SIG-M5 (cell line): ENCODE data around the gene TGM2.

Experiments
- DNase-seq: peaks from one replicate; lab custom pipeline; 2025; lab: John Stamatoyannopoulos, UW

TGM2 gene

DNA sequence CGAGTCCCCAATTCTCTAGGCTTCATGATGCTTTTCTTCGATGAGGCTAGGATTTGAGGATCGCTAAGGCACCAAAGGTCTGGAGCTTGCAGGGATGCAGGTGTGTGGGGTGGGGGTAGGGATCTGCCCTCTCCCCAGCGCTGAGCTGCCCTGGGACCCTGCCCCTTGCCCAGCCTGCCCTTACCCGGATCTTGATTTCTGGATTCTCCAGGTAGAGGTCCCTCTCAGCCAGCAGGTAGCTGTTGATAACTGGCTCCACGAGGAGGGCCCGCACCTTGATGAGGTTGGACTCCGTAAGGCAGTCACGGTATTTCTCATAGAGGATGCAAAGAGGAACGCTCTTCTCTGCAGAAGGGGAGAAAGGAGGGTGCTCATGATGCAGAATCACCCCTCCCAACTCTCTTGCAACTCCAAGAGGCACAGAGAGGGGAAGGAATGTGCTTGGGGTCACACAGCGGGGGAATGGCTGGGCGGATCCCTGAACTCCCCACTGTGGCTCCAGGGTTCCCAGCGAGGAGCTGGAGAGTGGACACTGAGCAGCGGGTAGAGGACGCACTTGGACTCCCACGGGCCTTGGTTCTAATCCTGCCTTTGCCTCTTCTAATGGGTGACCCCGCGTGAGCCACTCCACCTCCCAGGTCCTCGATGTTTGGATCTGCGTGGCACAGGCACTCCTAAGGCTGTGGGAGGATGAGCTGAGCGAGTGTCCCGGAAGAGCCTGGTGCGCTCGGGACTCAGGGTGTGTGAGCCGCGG lies 32.7 kb downstream of the TGM2 start:
- DNase-seq: no peak

DNA sequence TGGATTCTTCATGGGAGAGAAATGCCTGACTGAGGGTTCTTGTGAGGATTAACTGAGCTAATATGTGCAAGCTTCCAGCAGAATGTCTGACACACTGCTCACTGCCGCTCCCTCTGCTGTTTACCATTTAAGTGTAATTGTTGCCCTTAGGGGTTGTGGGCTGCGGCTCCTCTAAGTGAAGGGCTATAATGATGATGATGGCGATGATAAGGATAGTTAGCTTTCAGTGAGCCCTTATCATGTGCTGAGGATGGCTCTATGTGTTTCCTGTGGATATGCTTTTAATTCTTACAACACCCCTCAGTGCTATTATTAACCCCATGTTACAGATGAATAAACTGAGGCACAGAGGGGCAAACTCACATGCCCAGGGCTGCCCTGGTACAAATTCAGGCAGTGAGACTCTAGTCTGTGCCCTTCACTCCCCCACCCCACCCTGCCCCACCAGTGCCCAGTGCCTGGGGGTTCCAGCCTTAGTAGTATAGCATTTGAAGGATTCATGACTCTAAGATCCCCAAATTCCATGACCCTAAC lies 33.4 kb downstream of the TGM2 start:
- no peak for DNase-seq

DNA sequence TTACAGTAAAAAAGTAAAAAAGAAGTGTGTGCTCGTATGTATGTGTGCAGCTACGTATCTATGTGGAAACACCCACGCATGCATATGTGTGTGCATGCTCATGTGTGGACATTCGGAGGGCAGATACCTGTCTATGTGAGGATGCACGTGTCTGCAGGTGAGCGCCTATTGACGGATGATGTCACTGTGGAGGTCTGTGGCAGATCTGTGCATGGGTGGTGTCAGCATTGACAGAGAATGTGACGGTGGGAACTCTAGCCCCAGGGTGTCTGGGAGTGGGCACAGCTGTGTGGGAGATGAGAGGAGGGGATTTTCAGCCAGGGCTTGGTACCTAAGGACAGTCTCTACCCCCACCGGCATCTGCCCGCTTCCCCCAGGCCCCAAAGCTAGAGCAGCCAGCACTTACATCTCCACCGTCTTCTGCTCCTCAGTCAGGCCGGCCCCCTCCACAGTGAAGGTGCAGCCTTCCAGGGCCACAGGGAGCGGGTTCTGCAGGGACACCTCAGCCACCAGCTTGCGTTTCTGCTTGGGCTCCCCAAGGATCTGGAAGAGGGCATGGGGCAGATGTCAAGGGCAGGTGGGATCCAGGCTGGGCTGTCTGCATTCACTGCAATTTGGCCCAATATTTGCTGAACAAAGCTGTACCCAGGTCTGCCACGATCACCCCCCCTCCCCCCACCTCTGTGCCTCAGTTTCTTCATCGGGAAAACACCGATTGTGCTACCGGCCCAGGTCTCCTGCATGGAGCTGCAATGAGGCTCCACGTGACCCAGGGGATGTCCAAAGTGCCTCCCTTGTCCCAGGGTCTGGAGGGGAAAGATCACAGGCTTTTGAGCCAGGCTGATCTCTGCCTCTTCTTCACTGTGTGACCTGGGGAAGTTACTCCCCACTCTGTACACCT lies 34.1 kb downstream of the TGM2 start:
- DNase-seq: no peak

DNA sequence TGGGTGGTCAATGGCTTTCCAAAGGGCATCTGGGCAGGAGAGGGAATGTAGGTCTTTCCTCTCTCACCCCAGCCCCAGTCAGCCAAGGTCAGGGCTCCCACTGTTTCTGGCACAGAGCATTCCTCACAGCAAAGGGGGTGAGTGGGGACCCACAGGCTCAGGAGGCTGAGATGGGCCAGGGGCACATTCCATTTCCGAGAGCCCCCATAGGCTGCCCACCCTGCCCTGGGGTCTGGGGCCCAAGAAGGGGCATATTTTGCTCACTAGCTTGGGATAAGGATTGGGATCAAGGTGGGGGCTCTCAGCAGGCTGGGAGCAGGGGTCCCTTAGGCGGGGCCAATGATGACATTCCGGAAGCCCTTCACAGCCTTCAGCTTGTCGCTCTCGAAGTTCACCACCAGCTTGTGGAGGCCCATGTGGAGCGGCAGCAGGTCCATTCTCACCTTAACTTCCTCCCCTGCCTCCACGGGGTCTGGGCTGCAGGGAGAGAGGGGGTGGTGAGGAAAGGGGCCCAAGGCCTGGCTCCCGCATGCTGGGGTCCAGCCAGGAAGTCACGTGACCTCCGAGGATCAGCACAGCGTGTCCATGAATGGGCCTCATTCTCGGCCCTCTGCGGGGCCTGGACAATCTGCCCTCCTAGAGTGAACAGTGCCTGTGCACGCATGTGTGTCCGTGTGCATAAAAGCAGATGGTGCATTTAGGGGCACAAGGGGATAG lies 35.0 kb downstream of the TGM2 start:
- no peak for DNase-seq

DNA sequence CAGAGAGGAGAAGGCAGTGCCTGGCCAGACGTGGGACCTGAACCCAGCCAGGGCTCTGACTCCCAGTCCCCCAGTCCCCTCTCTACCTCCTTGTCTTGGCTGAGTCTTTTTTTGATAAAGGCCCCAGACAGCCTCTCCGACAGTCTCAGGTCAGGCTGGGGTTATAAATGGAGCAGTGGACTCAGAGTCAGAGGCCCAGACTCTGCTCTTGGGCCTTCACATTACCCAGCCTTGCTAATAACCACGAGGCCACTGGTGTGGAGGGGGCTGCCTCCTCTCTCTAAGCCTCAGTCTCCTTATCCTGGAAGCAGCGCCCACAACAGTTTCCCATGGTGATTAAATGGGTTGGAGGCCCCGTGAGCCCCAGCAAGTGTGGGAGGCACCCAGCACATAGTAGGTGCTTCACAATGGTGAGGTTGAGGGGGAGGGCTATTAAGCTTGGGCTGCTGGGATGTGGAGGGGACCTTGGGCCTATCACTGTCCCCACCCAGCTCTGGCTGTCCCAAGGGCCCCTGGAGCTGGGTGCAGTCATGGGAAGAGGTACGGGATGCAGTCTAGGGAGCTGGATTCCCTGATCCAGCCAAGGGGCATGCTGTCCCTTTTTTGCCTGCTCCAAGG lies 35.7 kb downstream of the TGM2 start:
- DNase-seq: no peak

DNA sequence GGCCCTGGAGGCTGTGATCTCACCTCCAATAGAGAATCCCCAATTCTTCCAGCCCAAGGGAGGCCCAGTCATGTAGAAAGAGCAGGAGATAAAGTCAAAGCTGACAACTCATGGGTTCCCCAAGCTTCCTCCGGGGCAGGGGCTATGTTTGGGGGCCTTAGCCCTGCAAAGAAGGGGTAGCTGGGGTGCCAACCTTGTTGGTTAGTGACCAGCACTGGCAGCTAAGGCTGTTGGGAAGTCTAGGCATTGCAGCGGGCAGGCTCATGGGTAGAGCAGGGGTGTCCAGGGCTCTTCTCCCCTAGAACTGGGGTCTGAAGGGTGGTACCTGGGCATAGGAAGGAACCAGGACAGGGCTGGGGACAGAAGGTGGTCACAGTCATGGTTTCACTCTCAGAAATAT lies 36.4 kb downstream of the TGM2 start:
- no peak for DNase-seq

DNA sequence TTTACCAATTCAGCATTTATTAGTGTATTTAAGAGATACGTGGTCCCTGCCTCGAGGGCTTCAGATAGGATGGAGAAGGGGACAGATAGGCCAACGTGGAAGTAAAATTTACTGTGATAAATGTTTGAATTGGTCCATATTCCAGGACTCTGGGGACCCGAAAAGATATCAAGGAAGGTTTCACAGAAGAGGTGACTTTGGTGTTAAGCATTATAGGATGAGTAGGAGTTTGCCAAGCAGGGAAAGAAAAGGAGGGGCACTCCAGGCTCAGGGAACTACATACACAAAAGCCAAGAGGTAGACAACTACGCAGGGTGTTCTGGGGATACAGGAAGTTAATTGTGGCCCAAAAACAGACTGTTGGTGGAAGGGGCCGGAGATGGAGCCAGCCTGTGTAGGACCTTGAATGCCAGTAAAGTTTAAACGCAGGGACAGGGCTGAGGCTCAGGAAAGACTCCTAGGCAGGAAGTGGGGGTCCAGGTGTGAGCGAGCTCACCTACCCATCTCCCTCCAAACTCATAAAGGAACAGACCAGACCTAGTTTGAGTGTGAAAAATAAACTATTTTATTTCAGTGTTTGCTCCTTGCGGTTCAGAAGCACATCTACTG lies 37.0 kb downstream of the TGM2 start:
- DNase-seq: no peak

DNA sequence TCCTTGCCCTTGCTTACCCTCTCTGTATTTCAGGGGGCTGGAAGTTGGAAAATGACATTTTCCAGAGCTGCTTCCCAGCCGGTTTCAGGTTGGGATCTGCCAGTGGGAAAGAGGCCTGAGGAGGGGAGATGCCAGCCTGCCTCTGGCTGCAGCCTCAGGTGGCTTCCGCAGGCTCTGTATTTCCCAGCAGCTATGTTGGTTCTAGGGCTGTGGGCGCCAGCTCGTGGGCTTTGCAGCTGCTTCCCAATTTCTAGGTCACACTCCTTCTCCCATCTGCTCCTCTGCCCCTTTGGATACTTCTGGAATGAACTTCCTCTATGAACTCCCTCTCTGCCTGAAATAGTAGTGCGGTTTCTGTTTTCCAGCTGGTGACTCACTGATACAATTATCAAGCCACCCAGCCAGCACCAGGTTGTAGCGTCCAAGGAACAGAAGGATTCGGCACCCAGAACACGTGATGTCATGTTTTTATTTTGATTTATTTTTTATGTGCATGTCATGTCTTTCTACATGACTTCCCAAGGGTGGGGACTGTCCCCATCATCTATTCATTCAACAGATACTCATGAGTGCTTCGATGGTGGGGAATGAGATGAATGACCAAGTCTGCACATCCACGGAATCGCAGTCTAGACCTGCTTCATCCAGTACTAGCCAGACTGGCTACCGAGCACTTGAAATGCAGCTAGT lies 38.0 kb downstream of the TGM2 start:
- DNase-seq: no peak

DNA sequence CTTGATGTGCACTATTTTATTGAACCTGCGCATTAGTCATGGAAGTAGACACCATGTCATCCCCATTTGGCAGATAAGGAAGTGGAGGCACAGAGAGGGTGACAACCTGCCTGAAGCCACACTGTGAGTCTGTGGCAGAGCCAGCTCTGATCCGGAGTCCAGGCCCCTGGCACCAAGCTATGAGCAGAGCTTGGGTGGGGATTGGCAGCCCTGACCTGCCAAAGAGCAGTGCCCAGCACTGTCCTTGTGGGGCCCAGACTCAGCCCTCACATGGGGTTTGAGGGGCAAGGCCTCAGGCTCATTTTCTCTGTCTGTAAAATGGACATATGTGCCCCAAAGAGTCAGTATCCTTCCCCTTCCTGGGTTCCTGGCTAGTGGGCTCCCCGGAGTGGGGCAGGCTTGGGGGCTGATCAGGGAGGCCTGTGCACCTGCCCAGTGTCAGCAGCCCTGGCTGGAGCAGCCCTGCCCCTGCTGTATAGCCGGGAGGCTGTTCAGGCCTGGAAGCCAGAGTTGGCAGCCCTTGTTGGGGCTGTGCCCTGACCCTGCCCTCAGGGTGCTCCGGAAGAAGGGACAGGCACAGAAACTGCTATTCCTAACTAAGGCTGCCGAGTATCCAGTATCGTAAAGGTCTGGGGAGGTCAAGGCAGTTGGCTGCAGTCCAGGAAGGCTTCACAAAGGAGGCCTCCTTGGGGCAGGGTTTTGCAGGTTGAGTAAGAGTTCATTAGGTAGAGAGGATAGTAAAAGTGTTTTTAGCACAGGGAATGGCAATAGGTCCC lies 38.7 kb downstream of the TGM2 start:
- no peak for DNase-seq

DNA sequence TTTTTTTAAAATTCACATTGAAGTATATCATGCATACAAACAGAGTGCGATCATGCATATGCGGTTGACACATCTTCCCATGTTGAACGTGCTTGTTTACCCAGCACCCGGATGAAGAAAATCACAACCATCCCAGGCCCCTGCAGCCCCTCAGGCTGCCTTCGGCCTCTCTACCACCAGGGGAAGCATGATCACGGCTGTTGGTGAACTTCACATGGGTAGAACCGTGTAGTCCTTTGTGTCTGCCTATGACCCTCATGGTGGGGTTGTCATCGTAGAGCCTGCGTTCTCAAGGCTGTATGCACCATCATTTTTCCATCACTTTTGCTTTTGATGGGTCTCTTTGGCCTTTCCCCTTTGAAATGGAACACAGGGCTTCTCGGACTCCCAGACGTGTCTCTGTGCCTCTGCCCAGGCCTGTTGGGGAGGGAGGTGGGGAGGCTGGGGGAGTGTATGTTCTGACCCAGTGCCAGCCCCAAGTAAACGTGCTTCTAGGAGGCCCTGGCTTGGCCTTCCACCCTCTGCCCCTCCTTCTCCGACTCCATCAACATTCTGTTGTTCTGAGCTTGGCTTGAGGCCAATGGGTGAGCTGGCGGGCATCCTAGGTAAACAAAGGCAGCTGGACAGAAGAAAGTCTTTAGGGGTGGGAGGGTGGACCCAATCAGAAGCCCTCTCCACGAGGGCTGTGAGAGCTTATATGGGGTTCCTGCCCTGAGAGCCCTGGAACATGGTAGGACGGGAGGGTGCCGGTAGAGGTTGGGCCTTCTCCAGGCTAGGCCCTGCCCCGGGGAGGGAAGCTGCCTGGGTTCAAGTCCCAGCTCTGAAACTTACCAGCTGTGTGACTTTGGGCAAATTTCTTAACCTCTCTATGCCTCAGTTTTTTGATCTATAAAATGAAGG lies 39.7 kb downstream of the TGM2 start:
- no peak for DNase-seq

DNA sequence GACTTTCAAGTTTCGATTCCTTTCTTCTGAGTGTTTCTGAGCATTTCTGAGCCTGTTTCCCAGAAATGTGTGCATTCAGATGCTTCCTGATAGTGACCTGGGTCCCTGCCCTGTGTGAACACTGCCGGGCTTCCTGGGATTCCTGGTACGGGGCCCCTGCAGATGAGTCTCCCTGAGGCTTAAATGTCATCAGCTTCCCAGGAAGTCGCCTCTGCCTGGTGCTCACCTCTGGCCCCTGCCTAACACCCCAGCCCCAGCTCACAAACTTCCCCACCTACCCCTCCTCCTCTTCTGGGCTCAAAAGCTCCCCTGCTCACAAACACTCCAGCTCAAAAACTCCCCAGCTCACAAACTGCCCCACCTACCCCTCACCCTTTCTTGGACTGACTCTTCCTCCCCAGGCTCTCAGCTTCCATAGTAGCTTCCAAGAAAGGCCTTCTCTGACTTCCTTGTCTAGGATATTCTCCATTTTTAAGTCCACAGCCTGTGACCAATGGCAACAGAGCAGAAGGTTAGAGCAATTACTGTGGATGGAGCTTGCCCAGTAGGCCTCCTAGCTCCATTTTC lies 42.0 kb downstream of the TGM2 start:
- no peak for DNase-seq

DNA sequence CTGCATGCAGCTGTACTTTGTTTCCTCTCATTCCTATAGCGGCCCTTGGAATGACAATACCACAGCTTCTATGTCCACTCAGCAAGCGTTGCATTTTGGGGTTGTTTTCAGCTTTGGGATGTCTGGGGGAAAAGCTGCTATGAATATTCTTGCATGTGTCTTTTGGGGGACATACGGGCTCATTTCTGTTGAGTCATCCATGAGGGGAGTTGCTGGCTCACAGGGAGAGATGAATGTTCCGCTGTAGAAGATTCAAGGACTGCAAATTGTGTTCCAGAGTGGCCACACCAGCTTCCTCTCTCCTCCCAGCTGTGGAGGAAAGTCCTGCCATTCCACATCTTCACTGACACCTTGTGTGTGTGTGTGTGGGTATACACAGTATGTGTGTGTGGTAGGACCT lies 43.3 kb downstream of the TGM2 start:
- no peak for DNase-seq

DNA sequence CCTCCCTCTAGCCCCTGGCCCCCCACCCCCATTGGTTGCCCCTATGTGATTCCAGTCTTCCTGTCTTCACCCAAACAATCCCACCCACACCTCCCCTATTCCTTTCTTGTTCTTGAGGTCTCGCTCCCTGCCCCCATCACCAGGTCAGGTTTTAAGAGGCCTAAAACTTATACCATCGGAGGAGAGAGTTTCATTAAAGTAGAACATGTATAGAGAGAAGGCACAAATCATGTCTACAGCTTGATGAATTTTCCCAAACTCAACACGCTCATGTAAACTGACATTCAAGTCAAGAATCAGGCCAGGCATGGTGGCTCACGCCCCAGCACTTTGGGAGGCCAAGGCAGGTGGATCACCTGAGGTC lies 44.5 kb downstream of the TGM2 start:
- no peak for DNase-seq

DNA sequence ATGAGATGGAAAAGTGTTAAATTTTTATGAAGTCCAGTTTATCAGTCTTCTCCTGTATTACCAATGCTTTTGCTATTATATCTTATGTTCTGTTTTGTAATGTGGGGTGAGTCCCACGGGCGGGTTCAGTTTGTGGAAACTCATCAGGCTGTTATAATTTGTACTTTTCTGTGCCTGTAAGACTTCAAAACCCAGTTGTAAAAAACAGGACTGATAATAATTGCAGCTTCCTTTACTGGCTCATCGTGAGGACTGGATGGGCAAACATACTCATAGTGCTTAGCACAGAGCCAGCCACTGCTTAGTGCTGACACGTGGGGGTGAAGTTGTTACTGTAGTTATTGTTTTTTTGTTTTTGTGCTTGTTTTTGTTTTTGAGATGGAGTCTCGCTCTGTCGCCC lies 45.6 kb downstream of the TGM2 start:
- no peak for DNase-seq

DNA sequence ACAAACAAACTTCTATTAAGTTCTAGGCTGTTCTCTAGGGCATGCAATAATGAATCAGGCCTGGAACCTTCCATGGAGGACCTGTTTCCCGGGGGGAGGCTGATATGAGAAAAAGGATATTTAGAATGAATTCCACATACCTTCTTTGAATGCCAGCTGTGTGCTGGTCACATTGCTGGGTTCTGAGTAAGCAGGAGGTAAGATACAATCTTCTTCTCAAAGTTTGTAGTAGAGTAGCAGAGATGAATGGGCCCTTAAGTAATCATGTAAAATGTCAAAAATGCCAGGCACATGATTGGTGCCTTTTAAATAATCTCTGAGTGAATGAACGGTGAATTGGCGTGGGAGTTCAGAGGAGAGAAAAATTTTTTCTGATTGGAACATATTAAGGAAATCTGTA lies 47.4 kb downstream of the TGM2 start:
- DNase-seq: no peak

DNA sequence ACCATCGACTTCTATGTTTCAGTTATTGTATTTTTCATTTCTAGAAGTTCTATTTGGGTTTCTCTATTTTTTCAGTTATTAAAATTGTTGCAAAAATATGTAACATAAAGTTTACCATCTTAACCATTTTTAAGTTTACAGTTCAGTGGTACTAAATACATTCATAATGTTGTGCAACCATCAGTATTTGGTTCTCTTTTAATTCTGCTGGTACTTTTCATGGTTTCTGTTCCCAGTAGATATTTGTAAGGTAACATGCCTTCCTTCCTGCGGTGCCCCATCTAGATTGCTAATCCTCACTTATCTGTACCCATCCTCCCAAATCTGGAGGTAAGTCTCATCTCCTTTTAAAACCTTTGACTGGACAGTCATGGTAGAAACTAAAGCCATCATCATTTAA lies 47.9 kb downstream of the TGM2 start:
- no peak for DNase-seq

DNA sequence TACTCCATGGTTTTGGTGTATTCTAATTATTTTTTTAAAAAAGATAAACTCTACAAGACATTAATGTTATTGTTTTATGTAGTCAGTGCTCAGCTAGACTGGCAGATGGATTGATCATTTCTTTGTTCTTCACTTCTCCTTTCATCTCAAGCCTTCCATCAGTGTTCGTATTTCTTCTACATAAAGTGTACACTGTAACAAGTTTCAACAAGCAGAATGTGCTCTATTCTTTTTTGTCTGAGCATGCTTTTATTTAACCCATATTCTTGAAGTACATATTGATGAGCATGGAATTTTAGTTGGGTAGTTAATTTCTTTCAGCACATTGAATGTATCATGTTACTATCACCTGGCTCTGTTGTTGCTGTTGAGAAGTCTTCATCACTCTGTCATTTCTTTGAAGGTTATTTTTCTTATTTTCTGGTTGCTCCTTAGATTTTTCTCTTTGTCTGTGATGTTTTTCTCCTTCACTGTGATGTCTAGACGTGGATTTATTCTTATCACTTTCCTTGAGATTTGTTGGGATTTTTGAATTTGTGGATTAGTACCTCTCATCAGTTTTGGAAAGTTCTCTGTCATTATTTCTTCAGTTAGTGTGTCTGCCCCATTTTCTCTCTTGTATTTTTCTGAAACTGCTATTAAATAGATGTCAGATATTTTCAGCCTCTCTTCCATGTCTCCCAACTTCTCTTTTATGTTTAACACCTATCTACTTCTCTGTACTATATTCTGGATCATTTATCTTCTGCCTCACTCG lies 48.5 kb downstream of the TGM2 start:
- no peak for DNase-seq

DNA sequence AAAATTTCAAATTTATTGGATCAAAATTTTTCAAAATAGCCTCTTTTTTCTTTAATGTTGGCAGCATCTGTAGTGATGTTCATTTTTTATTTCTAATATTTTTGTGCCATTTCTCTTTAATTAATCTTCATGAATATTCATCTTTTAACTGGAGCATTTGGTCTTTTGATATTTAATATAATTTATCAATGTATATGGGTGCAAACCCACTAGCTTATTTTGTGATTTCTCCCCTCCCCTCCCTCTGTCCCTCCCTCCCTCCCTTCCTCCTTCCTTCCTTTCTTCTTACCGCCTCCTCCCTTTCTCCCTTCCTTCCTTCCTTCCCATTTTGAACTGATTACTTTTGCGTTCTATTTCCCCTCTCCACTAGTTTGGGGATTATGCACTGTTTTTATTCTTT lies 49.2 kb downstream of the TGM2 start:
- no peak for DNase-seq
